HCT116 (cell line): ENCODE results near the gene POC1B.

Experiments used
- CBX3 ChIP-seq: IDR thresholded peaks from 2 replicates; pipeline ENCODE4 v1.6.1; 2012; ENCODE audit warnings: low read depth
- POLR2A ChIP-seq: IDR thresholded peaks from 2 replicates; pipeline ENCODE4 v1.7.0; 2011; ENCODE audit warnings: borderline replicate concordance; ENCODE audit not compliant: insufficient read depth, insufficient read length; ENCODE audit errors: extremely low read depth
- TF ChIP-seq, protein P1 (sequence below), 3 experiments: fragments of 200-600 bp in 1 of 3; sonication (generic) in 1 of 3; IDR thresholded peaks in 2 of 3; conservative IDR thresholded peaks in 1 of 3; 2 replicates each; pipeline ENCODE4 v1.5.1; 2012 to 2017; ENCODE audit warnings: low read depth in 2 of 3, low read length in 2 of 3, antibody characterized with exemption in 1 of 3, borderline replicate concordance in 1 of 3, control low read depth in 1 of 3, mild to moderate bottlenecking in 1 of 3, mixed read lengths in 1 of 3, mixed run types in 1 of 3, moderate library complexity in 1 of 3; ENCODE audit not compliant: insufficient read depth in 1 of 3

- TF ChIP-seq CBX3 = no peak
- TF ChIP-seq POLR2A = no peak
- TF ChIP-seq, protein P1, sequence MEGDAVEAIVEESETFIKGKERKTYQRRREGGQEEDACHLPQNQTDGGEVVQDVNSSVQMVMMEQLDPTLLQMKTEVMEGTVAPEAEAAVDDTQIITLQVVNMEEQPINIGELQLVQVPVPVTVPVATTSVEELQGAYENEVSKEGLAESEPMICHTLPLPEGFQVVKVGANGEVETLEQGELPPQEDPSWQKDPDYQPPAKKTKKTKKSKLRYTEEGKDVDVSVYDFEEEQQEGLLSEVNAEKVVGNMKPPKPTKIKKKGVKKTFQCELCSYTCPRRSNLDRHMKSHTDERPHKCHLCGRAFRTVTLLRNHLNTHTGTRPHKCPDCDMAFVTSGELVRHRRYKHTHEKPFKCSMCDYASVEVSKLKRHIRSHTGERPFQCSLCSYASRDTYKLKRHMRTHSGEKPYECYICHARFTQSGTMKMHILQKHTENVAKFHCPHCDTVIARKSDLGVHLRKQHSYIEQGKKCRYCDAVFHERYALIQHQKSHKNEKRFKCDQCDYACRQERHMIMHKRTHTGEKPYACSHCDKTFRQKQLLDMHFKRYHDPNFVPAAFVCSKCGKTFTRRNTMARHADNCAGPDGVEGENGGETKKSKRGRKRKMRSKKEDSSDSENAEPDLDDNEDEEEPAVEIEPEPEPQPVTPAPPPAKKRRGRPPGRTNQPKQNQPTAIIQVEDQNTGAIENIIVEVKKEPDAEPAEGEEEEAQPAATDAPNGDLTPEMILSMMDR (IDR thresholded peaks at IDR 0.05 in 2 of 3, conservative IDR thresholded peaks at IDR 0.05 in 1 of 3; ENCODE audit: borderline replicate concordance in 1 of 3, insufficient read depth in 1 of 3, low read depth in 2 of 3, low read length in 2 of 3) = no peak
These were observed 18.2 kb upstream of the POC1B start for GRCh38 chr12:89544022-89544421.
